Testis (tissue), 2 donors: Measurements from ENCODE around the gene TSPAN33.

Experiments used
- POLR2A ChIP-seq: fragments of 450-650 bp; IDR thresholded peaks from one replicate; pipeline ENCODE4 v1.6.1; 2017; ENCODE audit warnings: antibody characterized with exemption, mild to moderate bottlenecking, moderate library complexity
- TF ChIP-seq, protein P1 (sequence below), 3 experiments: fragments of 450-650 bp in 2 of 3; fragments of 200-600 bp in 1 of 3; sonication (generic) in 1 of 3; IDR thresholded peaks; one replicate each; pipeline ENCODE4 v1.5.1; 2016 to 2019; ENCODE audit warnings: antibody characterized with exemption in 3 of 3, mild to moderate bottlenecking in 2 of 3, moderate library complexity in 1 of 3

DNA sequence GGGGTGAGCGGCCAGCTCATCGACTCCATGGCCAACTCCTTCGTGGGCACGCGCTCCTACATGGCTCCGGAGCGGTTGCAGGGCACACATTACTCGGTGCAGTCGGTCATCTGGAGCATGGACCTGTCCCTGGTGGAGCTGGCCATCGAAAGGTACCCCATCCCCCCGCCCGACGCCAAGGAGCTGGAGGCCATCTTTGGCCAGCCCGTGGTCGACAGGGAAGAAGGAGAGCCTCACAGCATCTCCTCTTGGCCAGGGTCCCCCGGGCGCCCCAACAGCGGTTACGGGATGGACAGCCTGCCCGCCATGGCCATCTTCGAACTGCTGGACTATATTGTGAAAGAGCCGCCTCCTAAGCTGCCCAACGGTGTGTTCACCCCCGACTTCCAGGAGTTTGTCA lies 17.4 kb upstream of the TSPAN33 start:
- TF ChIP-seq, protein P1, sequence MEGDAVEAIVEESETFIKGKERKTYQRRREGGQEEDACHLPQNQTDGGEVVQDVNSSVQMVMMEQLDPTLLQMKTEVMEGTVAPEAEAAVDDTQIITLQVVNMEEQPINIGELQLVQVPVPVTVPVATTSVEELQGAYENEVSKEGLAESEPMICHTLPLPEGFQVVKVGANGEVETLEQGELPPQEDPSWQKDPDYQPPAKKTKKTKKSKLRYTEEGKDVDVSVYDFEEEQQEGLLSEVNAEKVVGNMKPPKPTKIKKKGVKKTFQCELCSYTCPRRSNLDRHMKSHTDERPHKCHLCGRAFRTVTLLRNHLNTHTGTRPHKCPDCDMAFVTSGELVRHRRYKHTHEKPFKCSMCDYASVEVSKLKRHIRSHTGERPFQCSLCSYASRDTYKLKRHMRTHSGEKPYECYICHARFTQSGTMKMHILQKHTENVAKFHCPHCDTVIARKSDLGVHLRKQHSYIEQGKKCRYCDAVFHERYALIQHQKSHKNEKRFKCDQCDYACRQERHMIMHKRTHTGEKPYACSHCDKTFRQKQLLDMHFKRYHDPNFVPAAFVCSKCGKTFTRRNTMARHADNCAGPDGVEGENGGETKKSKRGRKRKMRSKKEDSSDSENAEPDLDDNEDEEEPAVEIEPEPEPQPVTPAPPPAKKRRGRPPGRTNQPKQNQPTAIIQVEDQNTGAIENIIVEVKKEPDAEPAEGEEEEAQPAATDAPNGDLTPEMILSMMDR (IDR thresholded peaks at IDR 0.05), result no peak
- TF ChIP-seq POLR2A, result no peak
